ENCODE results near the gene VGLL4.
"Not testable (repeated sequence)": the region's sequence is repeated elsewhere in the genome, so short reads cannot be mapped to it uniquely, and the experiment has no call there.

The VGLL4 gene

DNA sequence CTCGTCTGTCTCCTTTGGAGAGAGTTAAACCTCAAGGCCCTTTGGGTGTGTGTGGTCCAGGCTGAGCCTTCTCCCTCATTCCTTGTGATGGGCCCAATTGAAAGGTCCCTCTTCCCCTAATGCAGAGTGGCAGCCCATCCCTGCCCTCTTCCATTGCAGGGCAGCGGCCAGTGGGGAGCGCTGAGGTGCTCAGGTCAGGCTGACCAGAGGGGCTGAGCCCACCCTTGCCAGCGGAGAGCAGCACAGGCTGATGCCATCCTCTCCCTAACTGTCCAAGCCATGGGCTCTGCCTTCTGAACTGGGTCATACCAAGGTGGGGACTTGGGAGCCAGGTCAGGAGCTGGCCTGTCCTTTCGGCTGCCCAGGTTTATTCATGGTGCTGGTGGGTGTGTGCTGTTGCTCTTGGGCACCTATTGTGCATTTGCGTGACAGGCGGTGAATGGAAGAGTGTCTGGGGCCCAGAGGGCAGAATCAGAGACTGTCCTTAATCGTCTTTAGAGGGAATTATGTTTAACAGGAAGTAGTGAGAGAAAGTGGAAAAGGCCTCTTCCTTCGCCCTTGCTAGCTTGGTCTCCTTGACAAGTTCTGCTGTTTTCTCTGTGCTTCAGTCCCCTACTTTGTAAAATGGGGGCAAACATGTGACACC lies 96.9 kb downstream of the VGLL4 start:
- no peak for DNase-seq

DNA sequence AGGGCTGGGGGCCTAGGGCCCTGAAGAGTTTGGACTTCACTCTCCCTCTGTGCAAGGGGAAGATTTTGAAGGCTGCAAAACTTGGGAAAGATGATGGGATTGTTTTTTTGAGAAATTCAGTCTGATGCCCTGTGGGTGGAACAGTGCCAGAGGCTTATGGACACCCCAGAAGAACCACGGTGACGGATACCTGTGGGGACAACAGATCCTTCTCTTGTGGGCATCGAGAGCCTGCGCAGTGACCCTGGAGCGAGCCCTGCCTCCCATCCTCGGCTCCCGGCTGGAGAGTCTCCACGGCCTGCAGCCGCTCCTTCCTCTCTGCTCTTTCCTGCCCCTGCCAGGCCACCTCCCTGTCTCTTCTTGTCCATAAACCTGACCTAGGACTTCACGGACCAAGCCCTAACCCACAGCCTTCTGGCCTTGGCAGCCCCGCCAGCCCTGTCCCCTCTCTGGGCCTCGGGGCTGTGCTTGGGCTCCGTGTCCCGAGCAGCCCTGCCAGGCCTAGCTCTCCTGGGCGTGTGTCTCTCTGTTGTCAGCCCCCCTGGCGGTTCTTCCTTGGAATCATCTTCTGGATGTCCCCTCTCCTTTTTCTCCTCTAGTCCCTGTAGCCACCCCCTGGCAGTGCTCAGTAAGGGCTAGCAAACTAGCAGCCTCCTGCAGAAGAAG lies 98.4 kb downstream of the VGLL4 start:
- DNase-seq = no peak

DNA sequence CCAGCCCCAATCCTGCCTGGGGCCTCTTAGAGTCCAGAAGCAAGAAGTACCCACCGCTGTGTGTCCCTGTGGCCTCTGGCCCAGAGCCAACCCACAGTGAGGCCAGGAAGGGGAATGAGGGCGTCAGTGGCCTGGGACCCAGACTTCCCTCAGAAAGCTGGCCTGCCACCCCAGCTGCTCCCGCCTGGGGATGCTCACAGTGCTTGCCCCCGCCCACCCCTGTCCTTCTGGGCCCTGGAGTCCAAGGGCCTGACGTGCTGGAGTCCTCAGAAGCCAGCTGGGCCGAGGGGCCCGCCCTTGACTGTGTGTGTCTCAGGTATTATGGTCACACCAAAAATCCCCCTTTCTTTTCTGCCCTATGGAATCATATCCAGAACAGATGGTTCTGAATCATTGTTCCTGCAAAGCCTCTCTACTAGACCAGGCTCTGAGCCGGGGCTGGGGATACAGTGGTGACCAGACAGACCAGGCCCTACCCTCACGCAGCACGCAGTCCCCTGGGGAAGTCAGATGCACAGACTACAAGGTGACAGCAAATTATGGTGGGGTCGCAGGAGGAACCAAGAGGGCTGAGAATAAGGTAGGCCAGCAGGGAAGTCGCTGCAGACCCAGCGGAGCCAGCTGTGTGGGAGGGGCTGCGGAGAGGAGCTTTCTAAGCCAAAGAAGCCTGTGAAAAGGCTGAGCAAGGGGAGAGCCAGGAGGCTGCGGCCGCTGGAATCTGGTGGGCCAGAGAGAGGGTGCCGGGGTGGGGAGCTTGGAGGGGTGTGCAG lies 99.1 kb downstream of the VGLL4 start:
- DNase-seq = no peak

DNA sequence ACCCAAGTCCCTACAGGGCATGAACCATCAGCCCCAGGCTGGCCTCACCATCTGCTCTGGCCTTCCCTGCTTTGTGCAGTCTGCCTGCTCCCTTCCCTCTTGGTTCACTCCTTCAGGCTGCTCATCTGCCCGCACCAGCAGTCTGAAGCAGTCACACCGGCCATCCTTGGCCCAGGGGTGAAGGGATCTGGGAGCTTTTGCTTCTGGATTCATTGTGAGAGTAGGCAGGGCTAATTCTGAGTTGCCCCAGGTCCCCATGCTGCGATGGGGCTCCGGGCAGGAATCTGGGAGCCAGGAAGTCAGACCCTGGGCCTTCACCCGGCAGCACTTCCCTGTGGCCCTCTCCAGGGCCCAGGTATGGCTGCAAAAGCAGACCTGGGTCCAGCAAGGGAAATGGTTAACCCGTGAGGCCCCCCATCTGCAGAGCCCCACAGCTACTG lies 99.7 kb downstream of the VGLL4 start:
- no peak for DNase-seq

DNA sequence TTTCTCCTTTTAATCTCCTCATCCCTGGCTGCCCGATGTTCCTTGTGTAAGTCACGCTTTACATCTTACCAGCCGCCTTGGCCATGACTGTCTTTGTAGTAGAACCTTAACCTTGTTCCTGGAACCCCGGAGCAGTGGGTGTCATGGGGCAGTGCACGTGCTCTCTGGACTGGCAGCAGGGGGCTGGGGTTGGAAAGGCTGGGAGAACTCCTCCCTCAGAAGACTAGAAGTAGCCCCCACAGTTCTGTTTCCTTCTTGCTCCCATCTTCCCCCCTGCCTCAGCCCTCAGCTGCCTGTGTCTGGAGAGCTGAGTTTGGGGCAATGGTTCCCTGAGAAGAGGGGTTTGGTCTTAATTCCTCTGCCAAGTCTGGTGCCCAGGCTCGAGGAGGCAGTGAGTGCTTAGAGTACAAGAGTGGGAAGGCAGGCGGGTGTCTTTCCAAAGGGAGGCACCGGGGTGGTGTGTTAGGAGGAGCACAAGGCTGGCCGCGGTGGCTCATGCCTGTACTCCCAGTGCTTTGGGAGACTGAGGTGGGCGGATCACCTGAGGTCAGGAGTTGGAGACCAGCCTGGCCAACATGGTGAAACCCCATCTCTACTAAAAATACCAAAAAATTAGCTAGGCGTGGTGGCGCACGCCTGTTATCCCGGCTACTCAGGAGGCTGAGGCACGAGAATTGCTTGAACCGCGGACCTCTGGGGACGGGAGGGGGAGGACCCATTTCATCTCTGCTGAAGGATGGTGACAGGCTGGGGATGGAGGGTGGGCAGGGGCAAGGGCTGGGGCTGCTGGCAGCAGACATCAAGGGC lies 100.4 kb downstream of the VGLL4 start:
- DNase-seq = no peak

DNA sequence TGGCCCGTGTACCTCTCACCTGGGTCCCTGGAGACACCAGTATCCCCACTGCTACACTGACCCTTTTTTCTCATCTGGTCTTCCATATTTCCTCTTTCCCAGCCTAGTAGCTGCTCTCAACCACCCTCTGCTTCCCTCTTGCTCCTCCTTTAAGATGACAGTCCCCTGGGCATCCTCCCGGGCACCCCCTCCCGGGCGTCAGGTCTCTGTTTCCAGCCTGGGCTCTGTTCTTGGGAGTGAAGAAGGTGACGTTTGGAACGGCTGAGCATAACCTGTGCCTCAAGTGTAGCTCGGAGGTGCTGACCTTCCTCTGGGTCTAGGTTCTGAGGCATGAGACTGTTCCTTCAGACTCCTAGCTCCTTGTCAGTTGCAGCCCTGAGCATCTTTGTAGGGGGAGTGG lies 101.2 kb downstream of the VGLL4 start:
- no peak for DNase-seq

DNA sequence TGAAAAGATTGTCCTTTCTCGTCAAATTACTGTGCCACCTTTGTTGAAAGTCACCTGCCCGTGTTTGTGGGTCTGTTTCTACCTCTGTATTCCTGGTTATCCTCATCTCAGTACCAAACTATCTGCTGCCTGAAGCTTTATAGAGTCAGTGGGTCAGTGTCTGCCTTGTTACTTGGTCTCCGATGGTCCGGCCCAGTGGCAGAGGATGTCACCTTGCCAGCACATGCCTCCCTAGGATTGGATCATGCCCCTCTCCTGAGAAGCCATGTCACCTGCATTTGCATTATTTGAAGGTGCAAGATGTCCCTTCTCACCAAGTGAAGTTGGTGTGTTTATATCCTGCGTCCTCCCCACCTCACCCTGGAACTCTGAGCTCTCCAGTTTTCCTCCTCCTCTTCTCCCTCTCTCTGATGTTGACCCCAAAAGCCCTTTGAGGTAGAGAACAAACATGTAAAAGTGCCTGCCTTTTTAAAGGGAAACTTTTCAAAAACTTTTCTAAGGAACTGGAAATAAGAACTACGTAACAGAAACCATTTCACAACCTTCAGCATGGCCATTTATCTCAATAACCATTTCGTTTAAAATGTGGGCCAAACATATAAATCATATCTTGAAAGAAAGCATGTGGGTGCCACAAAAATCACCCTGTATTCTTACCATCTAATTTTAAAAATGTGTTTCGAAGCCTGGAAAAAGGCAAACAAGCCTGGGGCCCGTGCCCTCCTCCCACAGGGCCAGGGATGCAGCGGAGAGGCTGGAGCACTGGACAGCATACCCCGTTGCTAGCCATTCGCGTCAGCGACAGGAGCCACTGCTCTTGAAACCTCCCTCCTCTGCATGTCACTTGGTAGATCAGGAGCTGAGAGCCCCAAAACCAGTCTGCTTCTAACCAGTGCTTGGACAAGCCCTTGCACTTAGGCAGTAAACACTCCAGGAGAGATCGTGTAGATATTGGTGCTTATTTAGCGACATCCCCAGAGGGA lies 102.1 kb downstream of the VGLL4 start:
- DNase-seq = no peak

DNA sequence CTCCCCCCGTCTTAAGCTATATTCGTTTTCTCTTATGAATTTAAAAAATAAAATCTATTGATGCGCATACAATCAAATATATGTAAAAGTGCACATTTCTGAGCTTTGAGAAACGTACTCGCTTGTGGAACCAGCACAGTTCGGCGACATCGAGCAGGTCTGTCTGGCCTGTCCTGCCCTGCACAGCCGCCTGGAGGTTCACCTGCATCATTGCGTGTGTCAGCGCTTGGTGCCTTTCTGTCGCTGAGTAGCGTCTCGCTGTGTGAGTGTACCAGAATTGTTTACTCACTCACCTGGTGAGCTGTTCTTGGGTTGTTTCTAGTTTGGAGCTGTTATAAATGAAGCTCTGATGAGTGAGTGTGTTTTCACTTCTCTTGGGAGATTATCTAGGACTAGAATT lies 104.0 kb downstream of the VGLL4 start:
- DNase-seq = peak; percentile 11

DNA sequence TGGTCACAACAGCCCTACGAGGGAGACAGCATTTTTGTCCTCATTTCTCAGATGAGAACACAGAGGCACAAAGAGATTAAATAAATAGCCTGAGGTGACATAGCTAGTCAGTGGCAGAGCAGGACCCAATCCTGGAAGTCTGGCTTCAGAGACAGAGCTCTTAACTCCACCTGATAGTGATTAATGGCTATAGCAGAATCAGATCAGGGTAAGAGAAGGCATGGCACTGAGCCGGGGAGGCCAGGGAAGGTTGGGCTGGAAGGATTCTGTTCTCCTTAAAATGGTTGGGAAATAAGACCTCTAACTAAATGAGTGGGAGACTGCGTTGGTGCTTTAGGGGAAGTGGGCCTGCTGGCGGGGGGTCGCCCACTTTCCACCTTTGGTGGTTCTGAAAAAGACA lies 104.5 kb downstream of the VGLL4 start:
- DNase-seq = no peak

DNA sequence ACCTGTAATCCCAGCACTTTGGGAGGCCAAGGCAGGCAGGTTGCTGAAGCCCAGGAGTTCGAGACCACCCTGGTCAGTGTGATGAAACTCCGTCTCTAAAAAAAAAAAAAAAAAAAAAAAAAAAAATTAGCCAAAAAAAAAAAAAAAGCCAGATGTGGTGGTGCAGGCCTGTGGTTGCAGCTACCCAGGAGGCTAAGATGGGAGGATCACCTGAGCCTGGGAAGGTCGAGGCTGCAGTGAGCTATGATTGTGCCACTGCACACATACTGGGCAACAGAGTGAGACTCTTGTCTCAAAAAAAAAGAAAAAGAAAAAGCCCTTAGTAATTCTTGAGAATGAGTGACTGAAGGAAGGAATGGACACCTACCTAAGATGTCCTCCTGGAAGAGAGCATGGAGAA lies 105.1 kb downstream of the VGLL4 start:
- DNase-seq = no peak

DNA sequence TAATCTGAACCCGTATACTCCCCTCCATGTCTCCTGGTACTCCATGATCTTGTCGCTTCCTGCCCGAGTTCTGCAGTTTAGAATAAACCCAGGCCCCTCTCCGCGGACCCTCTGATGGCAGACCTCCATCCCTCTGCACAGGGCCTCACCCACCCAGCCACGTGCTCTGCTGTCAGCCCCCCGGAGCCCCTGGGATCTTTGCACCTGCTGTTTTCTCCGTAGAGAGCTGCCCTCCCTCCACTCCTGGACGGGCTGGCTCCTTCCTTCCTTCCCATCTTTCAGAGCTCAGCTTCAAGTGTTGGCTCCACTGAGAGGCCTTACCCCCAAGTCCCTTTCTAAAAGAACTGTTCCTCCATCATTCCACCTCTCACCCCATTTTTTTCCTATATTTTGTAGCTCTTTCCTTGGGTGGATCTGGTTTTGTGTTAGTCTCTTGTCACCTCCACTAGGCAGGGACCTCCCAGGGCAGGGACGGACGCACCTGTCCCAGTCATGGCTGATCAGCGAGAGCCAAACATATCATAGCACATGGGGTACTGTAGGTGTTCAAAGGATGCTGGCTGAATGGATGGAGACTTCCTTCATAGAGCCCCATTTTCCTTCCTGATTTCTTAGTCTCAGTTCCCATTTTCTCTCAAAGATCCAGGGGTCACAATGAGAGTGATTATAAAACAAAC lies 106.6 kb downstream of the VGLL4 start:
- DNase-seq = no peak

DNA sequence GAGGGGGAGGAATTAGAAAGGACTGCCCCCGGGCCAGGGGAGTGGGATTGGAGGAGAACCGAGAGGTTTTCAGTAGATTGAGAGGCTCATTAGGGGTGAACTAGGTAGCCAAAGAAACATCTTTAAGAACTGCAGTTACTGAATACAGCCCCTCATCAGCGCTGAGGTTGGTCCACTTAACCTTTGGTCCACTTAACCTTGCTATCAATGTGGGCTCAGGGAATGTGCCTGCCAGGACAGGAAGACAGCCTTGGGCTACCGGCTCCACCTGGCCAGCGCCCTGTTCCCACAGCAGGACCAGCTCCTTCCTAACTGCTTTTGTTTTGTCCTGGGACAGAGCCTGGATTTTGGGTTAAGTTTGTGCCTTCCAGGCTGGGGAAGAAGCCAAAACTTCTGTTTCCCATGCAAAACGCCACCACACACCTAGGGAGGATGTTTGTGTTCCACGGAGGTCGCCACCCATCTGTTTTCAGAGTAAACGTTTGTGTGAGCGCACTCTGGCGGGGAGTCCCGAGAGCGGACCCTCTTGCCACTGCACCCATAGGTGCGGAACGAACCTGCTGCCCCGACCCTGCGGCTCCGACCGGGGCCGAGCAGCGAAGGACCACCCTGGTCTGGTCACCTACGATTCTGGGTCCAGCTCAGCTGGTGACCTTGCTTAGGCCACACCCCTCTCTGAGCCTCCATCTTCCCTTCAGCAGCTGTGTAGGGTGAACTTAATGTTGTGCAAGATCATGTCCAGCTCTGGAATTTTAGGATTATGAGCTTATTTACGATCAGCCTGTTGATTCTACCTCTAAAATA lies 107.4 kb downstream of the VGLL4 start:
- no peak for DNase-seq

DNA sequence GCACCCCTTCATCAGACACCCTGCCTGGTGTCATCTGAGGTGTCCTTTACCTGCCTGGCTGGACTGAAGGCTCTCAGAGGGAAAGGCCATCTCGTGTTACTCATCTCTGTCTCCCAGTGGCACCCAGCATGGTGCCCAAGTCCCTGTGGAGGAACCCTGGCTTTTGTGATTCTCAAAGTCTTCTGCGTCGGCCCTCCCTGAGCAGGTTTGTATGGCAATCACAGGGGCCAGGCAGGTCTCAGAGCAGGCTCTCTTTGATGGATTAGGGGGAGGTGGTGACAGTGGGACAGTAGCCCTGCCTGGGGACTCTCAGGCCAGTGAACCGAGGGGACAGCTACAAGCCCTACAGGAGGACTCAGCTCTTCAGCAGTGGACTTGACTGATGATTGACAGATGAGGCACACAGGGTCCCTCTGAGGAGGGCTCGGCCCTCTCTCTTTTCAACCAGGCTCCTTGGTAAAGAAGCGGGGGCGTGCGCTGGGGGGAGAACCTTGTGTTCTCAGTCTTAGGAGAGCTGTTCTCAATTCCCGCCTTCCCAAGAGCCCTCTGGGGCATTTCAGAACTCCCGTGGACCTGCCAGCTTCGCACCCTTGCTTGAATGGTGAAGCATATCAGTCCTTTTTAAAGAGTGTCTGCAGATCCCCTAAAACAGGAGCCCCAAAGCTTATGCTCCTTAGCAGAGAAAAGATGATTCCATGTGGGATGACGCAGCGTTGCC lies 108.3 kb downstream of the VGLL4 start:
- DNase-seq = no peak

DNA sequence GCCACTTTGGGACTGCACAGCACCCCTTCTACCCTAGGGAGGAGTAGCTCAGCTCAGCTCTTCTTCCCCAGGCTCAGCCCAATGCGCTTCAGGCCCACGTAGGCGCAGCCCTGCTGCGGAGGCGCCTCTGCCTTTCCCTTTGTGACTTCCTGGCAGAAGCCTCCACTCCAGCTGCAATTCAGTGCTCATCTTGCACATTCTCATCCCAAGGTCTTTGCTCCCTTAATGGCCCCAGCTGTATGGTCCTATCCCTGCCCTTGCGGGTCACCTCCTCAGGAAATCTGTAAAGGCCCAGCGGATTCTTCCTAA lies 109.0 kb downstream of the VGLL4 start:
- DNase-seq = no peak

DNA sequence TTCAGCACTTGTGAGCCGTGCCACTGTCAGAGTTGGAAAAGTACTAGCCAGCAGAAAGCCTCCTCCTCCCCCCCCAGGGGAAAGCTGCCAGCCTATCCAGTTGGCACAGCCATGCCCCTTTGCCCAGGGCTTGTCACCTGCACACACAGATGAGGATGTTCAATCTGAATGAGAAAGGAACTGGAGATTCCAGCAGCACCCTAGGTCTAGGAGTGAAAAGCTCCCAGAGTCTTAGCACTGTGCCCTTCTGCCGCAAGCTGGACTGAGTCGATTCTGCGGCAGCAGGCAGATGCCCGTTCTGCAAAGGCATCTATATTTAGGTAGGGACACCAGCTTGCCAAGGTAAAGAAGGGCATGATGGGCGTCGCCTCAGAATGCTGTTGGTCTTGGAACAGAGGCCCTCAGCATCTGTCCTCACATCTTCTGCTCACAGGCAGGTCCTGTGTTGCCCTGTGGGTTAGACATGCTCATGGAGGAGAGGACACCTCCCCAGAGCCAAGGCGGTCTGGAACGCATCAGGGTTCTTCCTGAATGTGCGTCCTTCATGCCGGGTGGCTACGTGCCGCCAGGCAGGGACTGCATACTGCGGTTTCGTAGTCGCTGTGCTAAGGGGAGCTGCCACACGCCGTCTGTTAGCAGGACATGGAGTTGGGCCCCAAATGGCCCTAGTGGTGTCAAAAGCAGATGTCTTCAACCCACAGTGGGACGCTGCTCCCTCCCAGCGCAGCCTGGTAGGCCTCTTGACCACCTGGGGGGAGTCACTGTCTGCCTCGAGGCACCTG lies 109.5 kb downstream of the VGLL4 start:
- no peak for DNase-seq

DNA sequence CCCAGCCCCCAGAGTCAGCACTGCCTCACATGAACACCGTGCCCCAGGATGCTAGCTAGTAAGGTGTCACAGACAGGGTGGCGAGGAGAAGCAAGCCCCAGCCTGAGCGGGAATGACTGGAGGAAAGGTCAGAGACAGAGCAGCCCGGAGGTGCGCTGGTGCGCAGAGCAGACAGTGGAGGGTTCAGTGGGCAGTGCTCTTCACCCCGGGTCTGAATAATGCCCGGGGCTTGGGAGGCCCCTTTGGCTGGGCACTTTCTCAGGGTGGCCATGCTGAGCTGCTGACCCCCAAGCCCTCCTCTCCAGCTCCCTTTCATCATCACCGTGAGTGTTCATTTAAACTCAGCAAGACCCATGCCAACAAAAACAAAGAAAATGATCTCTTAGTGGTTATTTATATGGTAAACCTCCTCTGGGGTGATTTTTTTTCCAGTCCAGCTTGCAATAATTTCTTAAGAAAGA lies 110.8 kb downstream of the VGLL4 start:
- no peak for DNase-seq

DNA sequence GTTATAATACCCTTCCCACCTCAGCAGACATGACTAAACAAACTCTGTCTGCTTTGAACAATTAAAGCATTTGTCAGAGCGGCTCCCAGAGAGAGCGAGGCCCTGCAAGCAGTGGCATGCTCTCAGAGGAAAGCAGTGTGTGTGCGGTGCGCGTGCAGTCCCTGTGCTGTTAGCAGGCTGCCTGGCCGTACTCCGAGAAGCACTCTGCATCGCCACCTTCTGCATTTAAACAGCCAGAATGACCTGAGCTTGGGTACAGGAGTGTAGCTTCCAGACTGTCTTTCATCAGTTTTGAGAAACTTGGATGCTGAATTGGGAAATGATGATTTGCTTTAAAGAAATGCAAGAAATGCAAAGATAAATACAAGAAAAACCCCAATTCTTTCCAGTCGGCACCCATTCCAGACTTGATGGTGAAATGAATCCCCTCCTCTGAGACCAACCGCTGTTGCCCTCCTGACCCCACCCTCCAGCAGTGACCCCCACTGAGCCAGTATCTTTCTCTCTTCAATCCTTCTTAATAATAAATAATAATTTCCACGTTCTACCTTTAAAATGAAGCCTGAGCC lies 113.5 kb downstream of the VGLL4 start:
- DNase-seq = no peak

DNA sequence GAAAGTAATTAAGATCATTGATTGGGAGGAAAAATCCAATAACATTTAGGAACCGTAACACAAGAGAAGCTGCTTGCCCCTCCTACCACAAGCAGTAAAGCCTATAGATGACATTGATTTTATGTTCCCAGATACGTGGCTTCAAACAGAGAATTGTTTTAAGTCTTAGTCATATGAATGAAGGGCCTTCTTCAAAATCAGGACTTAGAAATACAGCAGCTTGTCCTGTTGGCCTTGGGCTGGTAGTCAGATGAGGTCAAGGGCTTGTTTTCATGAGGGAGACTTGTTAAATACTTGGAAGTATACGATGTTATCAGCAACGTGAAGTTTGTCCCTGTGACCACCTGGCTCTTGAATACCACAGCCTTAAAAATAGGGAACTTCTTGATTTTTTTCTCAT lies 114.4 kb downstream of the VGLL4 start:
- no peak for DNase-seq

DNA sequence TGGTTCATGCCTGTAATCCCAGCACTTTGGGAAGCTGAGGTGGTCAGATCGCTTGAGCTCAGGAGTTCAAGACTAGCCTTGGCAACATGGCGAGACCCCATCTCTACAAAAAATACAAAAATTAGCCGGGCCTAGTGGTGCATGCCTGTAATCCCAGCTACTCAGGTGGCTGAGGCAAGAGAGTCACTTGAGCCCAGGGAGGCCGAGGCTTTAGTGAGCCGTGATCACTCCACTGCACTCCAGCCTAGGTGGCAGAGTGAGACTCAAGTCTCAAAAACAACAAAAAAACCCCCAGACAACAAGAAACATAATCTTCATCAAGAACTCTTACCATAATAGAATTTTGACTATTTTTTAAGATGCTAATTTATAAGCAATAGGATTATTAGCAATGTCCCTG lies 117.6 kb downstream of the VGLL4 start:
- not testable (repeated sequence) for DNase-seq
